ENCODE results near the gene FGFR3.

- TF ChIP-seq CTCF (IDR thresholded peaks at IDR 0.05 in 8 of 11, conservative IDR thresholded peaks at IDR 0.05 in 3 of 11): no peak
- no peak for TF ChIP-seq POLR2A (IDR thresholded peaks at IDR 0.05)
Observed at GRCh38 chr4:1804638-1805492, 11.8 kb downstream of the FGFR3 start.
